ENCODE measurements around the gene GLT1D1. TPM values are rescaled to one million over a fixed set of nuclear protein-coding genes. Genes with fewer than 3 reads are reported as not detected.

GLT1D1 gene
- total and polyA plus RNA-seq, 2 experiments from 2014 or later = 1.4 to 4.4 TPM

GRCh38 chr12:129009833-129010622 is 156.8 kb downstream of the GLT1D1 start:
- Mint-ChIP-seq H3K4me3 (no peak overlapping the region), H3K36me3 (ENCODE audit: low read depth) (peaks cover 37% of the 10 kb centered on the region; the same call in 2 of the 3 replicates), H3K27ac (no peak overlapping the region), H3K27me3 (ENCODE audit: insufficient read depth, low read depth, poor library complexity) (peaks cover 9% of the 10 kb centered on the region), H3K9me3 (peaks cover 99% of the 10 kb centered on the region), H3K4me1 (no peaks in the 10 kb centered on the region)
- no peaks in the 10 kb centered on the region for H4K20me1 ChIP-seq (replicated peaks; ENCODE audit: insufficient read depth)
- H2AFZ ChIP-seq = no peak overlapping the region
- no peaks in the 10 kb centered on the region for H3K9me2 ChIP-seq (ENCODE audit: insufficient read depth)
- H3K36me3 ChIP-seq (ENCODE audit: insufficient read depth) = no peaks in the 10 kb centered on the region
- no peaks in the 10 kb centered on the region for H3K79me2 ChIP-seq (replicated peaks; ENCODE audit: insufficient read depth)
- no peaks in the 10 kb centered on the region for H3K4me1 ChIP-seq (ENCODE audit: insufficient read depth)
- H3K4me2 ChIP-seq = no peak overlapping the region
- H3K27ac ChIP-seq (ENCODE audit: low read depth) = no peak overlapping the region
- ATAC-seq (no peak), DNase-seq (ENCODE audit: low spot score) (no peak)
- TF ChIP-seq NANOG (IDR thresholded peaks at IDR 0.05; ENCODE audit: borderline replicate concordance) (no peak), CREB1 (CRISPR knock-in tag; IDR thresholded peaks at IDR 0.05; ENCODE audit: low read depth) (no peak), ZNF331 (CRISPR knock-in tag; IDR thresholded peaks at IDR 0.05; ENCODE audit: low read depth) (no peak), EZH2phosphoT487 (IDR thresholded peaks at IDR 0.05; ENCODE audit: unreplicated experiment) (no peak)
- H3K27me3 ChIP-seq (ENCODE audit: insufficient read depth) = no peaks in the 10 kb centered on the region
- no peaks in the 10 kb centered on the region for H3F3A ChIP-seq (replicated peaks; ENCODE audit: low read depth)
- H3K4me3 ChIP-seq = no peak overlapping the region

GRCh38 chr12:129016159-129016558 is 162.9 kb downstream of the GLT1D1 start:
- Mint-ChIP-seq H3K9me3 (peaks cover 87% of the 10 kb centered on the region), H3K36me3 (ENCODE audit: low read depth) (peaks cover 35% of the 10 kb centered on the region; the same call in 2 of the 3 replicates), H3K4me1 (no peaks in the 10 kb centered on the region), H3K27ac (no peak overlapping the region), H3K27me3 (ENCODE audit: insufficient read depth, low read depth, poor library complexity) (peaks cover 6% of the 10 kb centered on the region), H3K4me3 (no peak overlapping the region)
- TF ChIP-seq ZNF462 (CRISPR knock-in tag; IDR thresholded peaks at IDR 0.05) (no peak), EZH2 (IDR thresholded peaks at IDR 0.05; ENCODE audit: low read depth, unreplicated experiment) (no peak), EZH2phosphoT487 (IDR thresholded peaks at IDR 0.05; ENCODE audit: unreplicated experiment) (no peak)
- no peaks in the 10 kb centered on the region for H3K4me1 ChIP-seq (ENCODE audit: insufficient read depth)
- H4K20me1 ChIP-seq (replicated peaks; ENCODE audit: insufficient read depth) = no peaks in the 10 kb centered on the region
- H3K4me2 ChIP-seq = no peak overlapping the region
- no peak overlapping the region for H3K4me3 ChIP-seq
- H2AFZ ChIP-seq = no peak overlapping the region
- no peak for DNase-seq (ENCODE audit: low spot score)
- H3K27ac ChIP-seq (ENCODE audit: low read depth) = no peak overlapping the region
- H3K36me3 ChIP-seq (ENCODE audit: insufficient read depth) = no peaks in the 10 kb centered on the region
- H3K79me2 ChIP-seq (replicated peaks; ENCODE audit: insufficient read depth) = no peaks in the 10 kb centered on the region
- H3K9me2 ChIP-seq (ENCODE audit: insufficient read depth) = no peaks in the 10 kb centered on the region
- no peaks in the 10 kb centered on the region for H3K27me3 ChIP-seq (ENCODE audit: insufficient read depth)
- ATAC-seq = no peak
- H3F3A ChIP-seq (replicated peaks; ENCODE audit: low read depth) = no peaks in the 10 kb centered on the region
